WI38 (cell line): ENCODE data around the gene ZDHHC18.
A peak's percentile ranks its signal among the peaks of the same experiment; 100 is the strongest.

Experiments used
- H3K4me3 ChIP-seq: 2 replicates; pipeline ENCODE4 v1.5.1; 2011; ENCODE audit warnings: low read depth, mild to moderate bottlenecking, control low read depth, low read length
- TF ChIP-seq, protein P1 (sequence below): IDR thresholded peaks from 2 replicates; pipeline ENCODE4 v1.5.1; 2012; ENCODE audit warnings: low read depth, mild to moderate bottlenecking, control low read depth, low read length

Gene ZDHHC18, protein sequence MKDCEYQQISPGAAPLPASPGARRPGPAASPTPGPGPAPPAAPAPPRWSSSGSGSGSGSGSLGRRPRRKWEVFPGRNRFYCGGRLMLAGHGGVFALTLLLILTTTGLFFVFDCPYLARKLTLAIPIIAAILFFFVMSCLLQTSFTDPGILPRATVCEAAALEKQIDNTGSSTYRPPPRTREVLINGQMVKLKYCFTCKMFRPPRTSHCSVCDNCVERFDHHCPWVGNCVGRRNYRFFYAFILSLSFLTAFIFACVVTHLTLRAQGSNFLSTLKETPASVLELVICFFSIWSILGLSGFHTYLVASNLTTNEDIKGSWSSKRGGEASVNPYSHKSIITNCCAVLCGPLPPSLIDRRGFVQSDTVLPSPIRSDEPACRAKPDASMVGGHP

DNA sequence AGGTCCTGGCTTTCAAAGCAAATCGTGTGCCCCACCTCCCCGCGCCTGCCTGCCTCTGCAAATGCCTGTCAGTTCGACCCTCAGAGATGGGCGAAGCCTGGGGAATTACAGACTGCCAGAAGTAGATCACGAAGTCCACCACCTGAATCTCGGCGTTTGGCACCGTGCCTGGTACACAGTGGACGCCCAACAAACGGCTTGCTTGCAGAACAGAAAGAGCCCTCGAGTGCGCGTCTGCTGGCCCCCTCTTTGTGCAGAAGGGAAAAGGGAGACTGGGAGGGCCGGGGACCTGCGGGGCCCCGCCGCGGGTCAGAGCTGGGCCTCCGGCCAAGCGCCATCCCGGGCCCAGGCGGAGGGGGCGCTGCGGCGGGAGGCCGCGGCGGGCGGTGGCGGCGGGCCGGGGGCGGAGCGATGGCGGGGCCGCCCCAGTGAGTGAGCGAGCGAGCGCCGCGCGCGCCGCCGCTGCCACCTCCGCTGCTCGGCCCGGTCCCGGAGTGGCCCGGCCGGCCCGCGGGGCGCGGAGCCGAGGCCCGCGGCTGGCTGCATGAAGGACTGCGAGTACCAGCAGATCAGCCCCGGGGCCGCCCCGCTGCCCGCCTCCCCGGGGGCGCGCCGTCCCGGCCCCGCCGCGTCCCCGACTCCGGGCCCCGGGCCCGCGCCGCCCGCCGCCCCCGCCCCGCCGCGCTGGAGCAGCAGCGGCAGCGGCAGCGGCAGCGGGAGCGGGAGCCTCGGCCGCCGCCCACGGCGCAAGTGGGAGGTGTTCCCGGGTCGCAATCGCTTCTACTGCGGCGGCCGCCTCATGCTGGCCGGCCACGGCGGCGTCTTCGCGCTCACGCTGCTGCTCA lies at the start of gene ZDHHC18:
TSS of gene ZDHHC18 (plus strand) at position 428 of the 845 bp plus-strand sequence. CDS start at position 545, 117 bp downstream.
- peak within 1 kb of the TSS; percentile 72 for H3K4me3 ChIP-seq
- TF ChIP-seq, protein P1, sequence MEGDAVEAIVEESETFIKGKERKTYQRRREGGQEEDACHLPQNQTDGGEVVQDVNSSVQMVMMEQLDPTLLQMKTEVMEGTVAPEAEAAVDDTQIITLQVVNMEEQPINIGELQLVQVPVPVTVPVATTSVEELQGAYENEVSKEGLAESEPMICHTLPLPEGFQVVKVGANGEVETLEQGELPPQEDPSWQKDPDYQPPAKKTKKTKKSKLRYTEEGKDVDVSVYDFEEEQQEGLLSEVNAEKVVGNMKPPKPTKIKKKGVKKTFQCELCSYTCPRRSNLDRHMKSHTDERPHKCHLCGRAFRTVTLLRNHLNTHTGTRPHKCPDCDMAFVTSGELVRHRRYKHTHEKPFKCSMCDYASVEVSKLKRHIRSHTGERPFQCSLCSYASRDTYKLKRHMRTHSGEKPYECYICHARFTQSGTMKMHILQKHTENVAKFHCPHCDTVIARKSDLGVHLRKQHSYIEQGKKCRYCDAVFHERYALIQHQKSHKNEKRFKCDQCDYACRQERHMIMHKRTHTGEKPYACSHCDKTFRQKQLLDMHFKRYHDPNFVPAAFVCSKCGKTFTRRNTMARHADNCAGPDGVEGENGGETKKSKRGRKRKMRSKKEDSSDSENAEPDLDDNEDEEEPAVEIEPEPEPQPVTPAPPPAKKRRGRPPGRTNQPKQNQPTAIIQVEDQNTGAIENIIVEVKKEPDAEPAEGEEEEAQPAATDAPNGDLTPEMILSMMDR, result peak; percentile 30; the same call in 1 of the 2 replicates

DNA sequence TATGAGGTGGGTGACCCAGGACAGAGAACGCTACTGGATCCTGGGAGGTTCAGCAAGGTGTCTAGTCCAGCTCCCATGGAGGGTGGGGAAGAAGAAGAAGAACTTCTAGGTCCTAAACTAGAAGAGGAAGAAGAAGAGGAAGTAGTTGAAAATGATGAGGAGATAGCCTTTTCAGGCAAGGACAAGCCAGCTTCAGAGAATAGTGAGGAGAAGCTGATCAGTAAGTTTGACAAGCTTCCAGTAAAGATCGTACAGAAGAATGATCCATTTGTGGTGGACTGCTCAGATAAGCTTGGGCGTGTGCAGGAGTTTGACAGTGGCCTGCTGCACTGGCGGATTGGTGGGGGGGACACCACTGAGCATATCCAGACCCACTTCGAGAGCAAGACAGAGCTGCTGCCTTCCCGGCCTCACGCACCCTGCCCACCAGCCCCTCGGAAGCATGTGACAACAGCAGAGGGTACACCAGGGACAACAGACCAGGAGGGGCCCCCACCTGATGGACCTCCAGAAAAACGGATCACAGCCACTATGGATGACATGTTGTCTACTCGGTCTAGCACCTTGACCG lies 47.3 kb upstream of the ZDHHC18 start:
- TF ChIP-seq, protein P1, result no peak
- no peak overlapping the region for H3K4me3 ChIP-seq

DNA sequence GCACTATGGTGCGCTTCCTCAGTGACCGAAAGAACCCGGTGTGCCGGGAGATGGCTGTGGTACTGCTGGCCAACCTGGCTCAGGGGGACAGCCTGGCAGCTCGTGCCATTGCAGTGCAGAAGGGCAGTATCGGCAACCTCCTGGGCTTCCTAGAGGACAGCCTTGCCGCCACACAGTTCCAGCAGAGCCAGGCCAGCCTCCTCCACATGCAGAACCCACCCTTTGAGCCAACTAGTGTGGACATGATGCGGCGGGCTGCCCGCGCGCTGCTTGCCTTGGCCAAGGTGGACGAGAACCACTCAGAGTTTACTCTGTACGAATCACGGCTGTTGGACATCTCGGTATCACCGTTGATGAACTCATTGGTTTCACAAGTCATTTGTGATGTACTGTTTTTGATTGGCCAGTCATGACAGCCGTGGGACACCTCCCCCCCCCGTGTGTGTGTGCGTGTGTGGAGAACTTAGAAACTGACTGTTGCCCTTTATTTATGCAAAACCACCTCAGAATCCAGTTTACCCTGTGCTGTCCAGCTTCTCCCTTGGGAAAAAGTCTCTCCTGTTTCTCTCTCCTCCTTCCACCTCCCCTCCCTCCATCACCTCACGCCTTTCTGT lies 46.0 kb upstream of the ZDHHC18 start:
- TF ChIP-seq, protein P1, result no peak
- H3K4me3 ChIP-seq, result no peak overlapping the region

DNA sequence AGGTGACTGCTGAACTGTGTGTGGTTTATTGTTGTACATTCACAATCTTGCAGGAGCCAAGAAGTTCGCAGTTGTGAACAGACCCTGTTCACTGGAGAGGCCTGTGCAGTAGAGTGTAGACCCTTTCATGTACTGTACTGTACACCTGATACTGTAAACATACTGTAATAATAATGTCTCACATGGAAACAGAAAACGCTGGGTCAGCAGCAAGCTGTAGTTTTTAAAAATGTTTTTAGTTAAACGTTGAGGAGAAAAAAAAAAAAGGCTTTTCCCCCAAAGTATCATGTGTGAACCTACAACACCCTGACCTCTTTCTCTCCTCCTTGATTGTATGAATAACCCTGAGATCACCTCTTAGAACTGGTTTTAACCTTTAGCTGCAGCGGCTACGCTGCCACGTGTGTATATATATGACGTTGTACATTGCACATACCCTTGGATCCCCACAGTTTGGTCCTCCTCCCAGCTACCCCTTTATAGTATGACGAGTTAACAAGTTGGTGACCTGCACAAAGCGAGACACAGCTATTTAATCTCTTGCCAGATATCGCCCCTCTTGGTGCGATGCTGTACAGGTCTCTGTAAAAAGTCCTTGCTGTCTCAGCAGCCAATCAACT lies 45.2 kb upstream of the ZDHHC18 start:
- no peak overlapping the region for H3K4me3 ChIP-seq
- TF ChIP-seq, protein P1, result no peak

DNA sequence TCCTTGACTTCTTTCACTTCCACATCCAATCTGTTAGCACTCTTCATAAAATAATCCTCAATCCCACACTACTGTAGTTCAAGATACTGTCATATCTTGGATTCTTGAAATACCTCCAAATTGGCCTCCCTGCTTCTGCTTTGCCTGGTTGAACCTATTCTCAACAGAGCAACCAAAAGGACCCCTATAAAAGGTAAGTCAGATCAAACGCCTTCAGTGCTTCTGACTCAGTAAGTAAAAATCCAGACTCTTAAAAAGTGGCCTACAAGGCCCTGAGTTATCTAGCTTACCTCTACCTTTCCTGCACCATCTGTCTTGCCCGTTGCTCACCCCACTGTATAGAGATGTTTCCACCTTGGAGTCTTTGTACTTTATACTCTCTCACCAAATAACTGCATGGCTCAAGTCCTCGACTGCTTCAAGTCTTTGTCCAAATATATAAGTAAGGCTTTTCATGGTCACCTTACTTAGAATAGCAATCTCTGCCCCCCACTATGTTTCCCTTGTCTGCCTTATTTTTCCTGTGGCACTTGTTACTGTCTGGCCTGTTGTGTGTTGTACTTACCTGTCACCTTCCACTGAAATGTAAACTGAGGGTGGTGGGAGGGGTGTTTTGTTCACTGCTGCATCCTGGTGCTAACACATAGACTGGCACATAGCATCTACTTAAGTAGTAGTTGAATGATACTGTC lies 43.8 kb upstream of the ZDHHC18 start:
- H3K4me3 ChIP-seq, result no peak overlapping the region
- TF ChIP-seq, protein P1, result no peak

DNA sequence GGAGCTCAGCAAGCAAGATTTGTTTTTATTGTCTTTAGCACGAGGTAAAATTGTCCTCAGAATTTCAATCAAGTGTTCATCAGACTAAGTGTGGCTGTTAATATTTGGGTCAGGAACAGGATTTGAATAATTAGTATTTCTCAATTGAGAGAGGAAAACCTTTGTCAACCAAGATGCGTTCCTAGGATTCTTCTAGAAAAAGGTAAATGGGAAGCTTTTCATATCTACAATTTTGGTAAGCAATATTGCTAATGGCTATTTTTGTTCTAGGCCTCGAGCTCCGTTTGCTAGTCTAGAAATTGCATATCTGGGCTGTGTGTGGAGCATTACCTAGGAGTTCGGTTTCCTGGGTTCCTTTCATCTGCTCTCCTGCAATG lies 42.9 kb upstream of the ZDHHC18 start:
- TF ChIP-seq, protein P1, result no peak
- H3K4me3 ChIP-seq, result no peak overlapping the region
